GM19043 (cell line): ENCODE data around the gene FAM110C.

Experiments used
- ATAC-seq: cut with Tn5 transposase; IDR thresholded peaks from one replicate; pipeline ENCODE4 v1.9.1; 2021; ENCODE audit warnings: low read depth; ENCODE audit not compliant: unreplicated experiment

FAM110C gene

DNA sequence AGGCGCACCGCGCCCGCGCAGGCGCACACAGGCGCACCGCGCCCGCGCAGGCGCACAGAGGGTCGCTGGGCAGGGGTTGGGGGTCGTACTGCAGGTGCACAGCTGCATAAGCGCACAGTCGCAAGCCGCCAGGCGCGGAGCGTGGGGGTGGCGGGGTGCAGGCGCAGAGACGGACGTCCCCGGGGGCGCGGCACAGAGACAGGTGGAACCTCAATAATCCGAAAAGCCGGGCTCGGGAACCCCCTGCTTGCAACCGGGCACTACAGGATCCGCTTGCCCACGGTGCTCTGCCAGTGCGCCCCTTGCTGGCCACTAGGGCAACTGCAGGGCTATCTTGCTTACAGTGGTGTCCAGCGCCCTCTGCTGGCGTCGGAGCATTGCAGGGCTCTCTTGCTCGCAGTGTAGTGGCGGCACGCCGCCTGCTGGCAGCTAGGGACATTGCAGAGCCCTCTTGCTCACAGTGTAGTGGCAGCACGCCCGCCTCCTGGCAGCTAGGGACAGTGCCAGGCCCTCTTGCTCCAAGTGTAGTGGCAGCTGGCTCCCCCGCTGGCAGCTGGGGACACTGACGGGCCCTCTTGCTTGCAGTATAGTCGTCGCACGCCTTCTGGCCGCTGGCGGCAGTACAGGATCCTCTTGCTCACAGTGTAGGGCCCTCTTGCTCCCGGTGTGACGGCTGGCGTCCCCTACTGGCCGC lies 34.9 kb downstream of the FAM110C start:
- no peak for ATAC-seq

- ATAC-seq = no peak
Measured at GRCh38 chr2:10222-10875, 36.0 kb downstream of the FAM110C start.
